HG02623 (cell line): Measurements from ENCODE around the gene KRT35.

Experiments
- ATAC-seq: cut with Tn5 transposase; IDR thresholded peaks from one replicate; pipeline ENCODE4 v1.9.1; 2021; ENCODE audit warnings: moderate library complexity; ENCODE audit not compliant: unreplicated experiment

KRT35 gene

DNA sequence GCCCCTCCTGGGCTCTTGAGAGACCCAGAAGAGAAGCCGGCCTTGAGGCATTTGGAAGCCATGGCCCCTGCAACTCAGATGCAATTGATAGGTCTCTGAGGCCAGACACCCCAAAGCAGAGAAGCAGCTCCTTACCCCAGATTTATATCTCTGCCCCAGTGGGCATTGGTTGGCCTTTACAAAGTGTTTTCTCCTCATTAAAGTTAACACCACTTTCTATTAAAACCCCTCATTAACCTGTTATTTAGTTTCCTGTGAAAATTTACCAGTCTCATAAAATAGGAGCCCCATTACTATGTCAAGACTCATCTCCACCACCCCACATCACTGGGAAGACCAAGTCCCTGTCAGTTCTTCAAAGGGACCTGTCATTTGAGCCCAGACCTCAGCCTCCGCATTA is at the start of gene KRT35:
TSS of gene KRT35 (minus strand) at position 116 of the 400 bp plus-strand sequence. CDS start at position 62, 54 bp downstream.
- no peak for ATAC-seq

DNA sequence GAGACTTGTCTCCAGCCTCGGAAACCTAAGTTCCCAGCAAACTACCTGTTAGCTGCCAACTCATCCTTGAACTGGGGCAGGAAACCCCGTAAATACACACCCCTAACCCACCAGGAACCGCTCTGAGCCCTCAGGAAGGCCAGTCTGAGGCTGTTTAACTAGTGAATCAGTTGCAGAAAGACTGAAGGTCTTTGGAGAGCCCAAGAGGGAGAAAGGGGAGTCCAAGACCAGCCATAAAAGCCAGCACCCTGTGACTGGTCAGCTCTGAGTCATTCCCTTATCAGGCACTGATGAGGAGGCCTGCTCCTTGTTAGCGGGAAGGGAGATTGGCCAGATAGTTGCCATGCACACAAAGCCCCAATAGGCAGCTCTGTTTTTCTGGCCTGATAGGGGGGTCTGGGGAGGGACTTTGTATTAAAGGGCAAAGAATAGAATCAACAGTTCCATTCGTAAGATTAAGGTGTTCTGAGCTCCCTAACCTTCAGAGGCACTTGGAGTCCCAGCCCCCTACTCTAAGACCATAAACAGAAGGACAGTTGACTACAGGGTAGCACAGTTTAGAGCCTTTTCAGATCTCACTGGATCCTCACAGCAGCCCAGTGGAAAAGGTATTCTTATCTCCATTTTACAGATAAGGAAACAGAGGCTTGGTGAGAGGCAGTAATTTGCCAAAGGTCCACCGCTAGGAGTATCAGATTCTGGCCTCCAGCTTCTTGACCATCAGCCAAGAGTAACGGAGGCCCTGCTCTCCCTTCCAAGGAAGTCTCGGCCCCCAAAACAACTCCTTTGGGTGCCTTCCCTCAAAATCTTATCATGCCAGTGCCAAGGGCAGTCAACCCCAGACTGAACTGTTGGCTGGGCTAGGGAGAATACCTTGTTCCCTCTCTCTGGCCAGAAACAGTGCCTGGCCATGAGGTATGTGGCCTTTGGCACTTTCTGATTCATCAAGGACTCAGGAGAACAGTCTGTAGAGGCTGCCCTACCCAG is 49.4 kb upstream of the KRT35 start:
- no peak for ATAC-seq

DNA sequence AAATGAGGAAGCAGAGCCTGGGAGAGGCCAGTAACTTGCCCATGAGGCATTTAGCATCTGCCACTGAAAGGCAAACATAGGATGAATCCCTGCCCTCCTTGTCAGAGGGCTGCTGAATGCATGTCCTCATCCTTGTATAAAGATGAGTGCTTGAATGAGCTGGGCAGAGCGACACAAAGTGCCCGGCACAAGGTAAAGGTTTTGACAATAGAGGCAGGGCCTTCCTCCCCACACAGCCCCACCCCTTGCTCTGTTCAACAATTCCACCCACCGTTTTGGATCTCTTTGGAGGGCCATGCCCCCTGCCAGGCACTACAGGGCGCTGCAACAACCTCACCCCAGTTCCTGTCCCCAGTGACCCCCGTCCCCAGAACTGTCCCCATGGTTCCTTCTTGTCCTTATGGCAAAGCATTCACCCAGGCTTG is 48.6 kb upstream of the KRT35 start:
- no peak for ATAC-seq

DNA sequence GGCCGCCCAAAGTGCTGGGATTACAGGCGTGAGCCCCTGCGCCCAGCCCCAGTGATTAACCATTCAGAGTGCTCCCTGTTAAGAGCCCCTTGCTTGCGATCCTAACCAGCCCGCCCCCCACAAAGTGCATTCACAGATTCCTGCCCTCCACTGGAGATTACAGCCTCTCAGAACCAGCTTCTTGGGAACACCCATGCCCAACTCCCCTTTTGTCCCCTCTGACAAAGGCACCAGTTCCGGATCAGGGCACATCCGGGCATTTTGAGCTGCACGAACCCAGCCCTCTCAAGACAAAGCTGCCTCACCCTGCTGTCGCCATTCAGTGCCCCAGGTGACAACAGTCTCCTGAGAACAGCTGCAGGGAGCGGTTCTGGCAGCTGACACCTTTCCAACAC is 48.0 kb upstream of the KRT35 start:
- ATAC-seq, result no peak

DNA sequence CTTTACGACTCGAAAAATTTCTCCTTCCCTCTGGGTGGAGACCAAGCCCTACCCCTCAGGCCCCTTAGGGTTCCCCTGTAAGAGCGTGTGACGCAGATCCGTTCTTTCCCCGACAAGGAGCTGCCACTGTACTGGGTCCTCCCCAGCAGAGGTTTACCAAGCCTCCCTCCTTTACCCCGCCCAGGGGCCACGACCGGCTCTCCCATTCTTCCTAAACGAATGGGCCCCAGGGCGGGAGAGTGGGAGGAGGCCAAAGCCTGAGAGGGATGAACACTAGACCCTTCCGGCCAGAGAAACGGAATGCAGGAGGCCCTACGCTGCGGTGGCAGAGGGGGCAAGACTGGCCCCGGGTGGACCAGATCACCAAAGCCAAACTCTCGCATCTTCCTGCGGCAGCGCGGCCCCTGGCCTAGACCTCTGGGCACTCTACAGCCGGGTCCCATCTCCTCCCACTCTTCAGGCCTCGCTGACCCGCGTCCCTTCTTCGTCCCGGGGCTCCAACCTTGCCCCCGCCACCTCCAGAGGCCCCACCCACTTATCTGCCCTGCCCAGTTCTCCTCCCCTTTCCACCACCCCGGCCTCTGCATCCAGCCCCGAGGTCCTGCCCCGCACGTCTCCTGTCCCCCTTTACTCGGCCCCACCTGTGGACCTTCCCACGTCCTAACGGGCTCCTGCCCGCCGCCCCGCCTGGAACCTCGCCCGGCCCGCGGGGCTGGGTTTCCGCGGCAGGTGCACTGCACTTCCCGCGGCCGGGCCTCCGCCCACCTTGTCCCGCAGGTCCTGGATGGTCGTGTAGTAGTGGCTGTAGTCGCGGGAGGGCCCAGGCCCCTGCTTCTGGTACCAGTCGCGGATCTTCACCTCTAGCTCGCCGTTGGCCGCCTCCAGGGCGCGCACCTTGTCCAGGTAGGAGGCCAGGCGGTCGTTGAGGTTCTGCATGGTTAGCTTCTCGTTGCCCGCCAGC is 46.4 kb upstream of the KRT35 start:
- ATAC-seq, result no peak

DNA sequence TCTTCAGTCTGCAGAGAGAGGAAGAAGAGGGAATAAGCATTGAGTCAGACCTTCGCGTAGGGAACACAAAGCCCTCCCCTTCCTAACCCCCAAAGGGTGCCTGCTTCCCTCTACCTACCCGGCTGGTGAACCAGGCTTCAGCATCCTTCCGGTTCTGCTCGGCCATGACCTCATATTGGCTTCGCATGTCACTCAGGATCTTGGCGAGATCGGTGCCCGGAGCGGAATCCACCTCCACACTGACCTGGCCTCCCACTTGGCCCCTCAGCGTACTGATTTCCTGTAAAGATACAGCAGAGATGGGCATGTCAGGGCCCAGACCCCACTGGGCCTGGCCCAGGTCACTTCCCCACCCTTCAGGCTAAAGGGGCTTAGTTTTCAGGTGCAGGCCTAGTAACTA is 43.3 kb upstream of the KRT35 start:
- no peak for ATAC-seq

DNA sequence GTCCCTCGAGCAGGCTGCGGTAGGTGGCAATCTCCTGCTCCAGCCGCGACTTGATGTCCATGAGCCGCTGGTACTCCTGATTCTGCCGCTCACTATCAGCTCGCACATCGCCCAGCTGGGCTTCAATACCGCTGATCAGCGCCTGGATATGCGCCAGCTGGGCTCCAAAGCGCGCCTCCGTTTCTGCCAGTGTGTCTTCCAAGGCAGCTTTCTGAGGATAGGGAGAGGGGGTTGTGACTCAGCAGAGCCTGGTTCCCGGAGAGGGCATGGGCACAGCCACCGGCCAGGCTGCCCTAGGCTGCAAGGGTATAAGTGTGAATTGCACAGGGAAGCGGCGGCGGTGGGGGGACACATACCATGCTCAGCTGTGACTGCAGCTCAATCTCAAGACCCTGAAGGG is 42.8 kb upstream of the KRT35 start:
- no peak for ATAC-seq

DNA sequence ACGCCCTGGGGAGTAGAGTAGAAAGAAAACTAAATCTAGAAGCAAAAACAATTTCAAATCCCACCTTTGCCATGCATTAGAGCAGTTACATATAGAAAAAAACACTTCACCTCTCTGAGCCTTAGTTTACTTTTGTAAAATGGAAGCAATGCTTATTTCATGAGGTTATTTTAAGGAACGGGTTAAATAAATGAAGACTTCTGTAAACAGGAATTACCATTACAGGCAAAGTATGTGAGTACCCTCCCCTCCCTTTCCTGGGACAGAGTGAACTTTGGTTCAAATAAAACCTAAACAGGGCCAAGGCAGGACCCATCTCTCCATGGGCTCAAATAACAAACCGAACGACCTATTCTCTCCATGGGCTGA is 42.3 kb upstream of the KRT35 start:
- ATAC-seq, result no peak

DNA sequence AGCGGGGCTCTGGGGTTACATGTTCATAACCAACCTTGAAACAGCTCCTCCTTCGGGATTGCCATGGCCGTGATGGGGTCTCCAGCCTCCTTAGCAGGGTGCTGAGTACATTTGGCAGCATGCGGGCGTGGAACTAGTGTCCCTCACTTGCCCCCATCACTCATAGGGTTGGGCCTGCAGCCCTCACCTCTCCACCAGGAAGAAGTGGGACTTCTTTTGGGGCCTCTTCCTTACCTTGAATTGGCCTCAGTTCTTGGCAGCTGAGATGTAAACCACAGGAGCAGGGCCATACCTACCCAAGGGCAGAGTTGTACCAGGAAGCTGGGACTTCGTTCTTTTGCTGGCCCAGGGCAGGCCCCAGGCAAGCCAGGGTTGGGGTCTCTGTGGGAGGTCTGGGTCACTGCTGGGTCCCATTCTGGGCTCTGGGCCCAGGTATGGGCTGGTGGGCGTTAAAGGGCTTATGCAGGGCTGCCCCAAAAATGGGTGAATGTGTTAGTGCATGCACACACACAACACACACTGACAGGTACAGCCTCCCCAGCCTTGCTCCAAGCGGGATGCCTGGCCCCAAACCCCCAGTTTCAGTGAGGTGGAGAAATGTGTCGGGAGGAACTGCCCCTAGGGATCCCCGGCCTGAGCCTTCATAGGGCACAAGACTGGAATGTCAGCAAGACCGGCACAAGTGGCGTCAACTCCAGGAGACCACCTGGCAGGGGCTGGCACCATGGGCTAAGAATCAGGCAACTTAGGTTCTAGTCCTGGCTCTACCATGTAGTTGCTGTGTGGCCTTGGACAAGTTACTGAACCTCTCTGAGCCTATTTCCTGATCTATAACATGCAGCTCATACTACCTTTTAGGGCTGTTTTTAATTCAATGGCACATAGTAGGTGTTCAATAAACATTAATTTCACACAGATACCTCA is 41.6 kb upstream of the KRT35 start:
- ATAC-seq, result no peak

DNA sequence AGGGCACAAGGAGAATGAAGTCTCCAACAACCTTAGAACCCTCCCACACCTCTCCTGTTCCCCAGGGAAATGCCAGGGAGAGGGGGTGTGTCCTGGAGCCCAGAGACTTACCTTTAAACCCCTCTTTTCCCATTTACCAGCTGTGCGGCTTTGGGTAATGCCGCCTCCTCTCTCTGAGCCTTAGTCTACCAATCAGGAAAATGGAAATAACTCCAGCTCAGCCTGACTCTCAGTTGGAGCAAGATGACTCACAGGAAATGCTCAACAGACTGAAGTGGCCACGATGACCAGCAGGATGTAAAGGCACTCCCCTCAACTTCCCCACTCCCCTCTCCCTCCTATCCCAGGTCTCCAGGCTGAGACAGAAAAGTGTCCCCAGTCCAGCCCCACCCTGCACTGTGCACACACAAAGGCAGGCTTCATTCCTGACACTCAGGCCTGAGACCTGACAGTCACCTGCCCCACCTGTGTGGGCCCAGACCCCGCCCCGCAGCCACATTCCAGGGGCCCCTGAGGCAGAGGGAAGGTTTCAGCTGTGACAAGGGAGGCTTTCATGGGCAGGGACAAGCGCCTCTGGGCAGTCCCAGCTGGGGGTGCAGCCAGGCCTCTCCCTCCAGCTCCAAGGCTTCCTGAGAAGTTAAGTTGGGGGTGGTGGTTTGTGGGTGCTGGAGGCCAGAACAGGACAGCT is 40.8 kb upstream of the KRT35 start:
- ATAC-seq, result no peak

DNA sequence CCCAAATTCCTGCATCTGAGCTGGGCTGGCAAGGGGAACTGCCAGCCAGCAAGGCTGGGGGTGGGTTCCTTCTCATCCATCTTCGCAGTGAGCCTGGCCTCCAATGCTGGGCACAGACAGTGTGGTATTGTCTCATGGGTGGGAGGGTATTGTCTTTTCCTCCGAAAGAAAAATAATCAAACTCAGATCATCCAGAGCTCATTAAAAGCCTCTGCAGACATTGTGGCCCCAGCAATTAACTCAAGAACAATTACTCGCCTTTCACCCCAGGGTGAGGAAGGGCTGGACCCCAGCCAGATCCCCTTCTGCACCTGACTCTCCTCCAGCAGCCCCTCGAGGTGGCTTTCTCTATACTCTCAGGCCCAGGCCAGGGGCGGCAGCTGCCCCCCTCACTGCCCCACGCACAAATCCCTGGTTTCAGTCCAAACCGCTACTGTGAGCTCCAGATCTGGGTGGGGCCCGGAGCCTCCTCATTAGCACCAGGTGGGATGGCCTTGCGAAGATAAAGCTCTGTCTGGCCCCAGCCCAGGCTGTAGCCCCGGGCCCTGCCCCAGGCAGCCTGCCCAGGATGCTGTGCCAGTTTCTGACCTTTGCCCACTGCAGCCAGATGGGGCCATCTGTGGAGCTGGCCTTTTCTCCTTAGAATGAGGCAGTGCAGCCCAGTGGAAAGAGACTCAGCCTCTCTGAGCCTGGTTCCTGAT is 40.0 kb upstream of the KRT35 start:
- ATAC-seq, result no peak

DNA sequence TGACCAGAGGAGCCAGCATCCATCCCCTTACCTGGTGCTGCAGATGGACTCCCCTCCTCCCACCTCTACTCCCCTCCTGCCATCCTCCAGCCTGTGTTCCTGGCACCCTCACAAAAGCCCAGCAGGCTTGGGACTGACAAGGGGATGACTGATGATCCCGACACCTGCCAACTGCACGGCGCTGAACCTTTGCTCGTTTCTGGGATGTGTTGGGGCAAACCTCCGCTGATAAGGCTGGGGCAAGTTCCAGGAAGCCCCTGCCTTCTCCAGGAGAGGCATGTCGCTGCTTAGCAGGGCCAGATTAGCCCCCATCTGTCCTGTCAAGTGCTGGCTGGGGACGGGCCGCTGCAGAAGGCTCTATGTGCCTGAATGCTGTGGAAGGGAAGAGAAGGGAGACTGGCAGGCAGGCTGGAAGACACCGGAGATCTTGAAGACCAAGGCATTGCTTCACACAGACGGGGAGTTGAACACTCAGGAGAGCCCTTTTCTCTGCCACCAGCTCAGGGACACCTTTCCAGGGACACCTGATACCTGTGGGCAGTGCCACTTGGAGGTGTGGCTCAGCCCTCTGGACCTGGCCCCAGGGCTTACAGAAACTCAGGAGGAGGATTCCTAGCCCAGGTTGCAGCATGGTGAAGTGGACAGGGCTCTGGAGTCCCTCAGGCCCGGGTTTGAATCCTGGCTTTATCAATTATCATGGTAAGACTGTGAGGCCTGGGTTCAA is 38.7 kb upstream of the KRT35 start:
- ATAC-seq, result no peak

DNA sequence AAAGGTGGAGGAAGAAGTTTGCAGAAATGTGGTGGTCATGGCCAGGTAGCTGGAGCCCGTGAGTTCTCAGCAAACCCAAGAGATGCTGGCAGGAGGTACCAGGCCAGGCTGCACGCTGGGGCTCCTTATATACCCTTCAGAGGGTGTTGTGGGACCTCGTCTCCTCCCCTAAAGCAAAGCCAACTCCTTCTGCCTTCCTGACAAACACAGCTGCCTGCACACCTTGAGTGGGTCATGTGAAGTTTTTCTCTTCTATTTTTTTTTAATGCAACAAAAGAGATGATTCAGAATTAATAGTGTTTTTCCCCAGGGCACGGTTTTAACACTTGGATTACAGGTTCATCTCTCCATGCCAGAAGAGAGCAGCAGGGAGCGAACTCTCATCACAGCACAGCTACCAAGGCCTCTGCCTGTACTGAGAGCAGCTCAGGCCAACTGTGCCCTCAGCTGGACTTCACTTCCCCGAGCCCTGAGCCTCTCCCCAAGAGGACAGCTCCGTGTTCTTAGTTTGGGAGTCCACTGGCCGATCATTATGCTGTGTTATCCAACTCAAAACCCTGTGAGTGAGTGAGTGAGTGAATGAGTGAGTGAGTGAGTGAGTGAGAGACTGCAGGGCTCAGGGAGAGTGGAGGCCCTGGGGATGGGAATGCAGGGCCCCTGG is 38.0 kb upstream of the KRT35 start, which contains the start of gene KRT15:
TSS of gene KRT15 (minus strand) at position 102 of the 661 bp plus-strand sequence. CDS start at position 39, 63 bp downstream.
- ATAC-seq, result no peak

DNA sequence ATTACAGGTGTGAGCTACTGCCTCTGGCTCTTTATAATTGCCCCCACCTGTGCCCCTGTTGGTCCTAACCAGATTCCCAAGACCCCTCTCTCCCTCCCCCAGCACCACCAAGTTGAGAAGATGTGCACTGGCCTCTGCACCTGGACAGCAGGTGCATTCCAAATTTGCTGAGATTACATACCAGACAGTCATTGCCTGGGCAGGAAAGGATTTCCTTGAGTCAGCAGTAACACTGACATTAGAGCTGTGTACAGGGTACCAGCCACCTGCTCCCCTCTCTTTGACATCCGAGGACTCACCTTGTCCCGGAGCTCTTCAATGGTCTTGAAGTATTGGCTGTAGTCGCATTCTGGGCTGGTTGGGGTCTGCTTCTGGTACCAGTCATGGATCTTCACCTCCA is 37.1 kb upstream of the KRT35 start:
- no peak for ATAC-seq

DNA sequence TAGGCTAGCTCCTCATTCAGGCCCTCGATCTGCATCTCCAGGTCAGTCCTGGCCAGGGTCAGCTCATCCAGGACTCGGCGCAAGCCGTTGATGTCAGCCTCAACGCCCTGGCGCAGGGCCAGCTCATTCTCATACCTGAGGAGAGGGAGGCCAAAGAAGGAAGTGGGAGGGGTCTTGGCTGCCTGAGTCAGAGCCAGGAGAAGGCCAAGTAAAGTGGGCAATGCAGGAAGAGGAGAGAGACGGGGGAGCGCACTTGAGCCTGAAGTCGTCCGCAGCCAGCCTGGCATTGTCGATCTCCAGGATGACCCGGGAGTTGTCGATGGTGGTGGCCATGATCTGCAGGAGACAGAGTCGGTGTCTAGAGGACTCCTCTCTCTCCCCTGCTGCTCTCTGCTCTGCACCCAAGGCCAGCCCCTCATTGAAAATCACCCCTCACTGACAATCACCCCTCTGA is 35.9 kb upstream of the KRT35 start:
- no peak for ATAC-seq

DNA sequence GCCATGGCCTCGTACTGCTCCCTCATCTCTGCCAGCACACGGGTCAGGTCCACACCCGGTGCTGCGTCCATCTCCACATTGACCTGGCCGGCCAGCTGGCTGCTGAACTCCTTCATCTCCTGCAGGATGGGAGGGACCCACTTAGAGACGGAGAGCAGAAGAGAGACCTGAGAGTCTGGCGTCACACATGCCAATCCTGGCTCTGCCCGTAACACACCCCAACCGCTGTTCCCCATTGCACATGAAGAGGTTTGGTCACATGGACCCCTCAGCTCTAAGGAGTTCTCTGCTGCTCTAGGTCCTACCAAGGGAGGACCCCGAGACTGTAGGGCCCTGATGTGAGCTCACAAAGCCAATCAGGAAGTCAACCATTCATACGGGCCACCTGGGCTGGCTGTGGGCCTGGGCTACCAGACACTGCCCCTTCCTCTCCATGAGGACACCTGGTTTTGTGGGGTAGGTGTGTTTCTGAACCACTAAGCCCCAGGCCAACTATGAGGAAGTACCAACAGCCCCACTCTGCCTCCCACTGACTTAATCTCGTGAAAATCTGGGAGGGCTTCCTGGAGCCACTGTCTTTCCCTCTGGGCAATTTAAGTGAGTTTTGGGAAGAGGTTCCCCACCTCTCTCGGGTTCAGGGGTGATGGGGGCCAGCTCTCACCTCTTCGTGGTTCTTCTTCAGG is 35.3 kb upstream of the KRT35 start:
- ATAC-seq, result no peak

DNA sequence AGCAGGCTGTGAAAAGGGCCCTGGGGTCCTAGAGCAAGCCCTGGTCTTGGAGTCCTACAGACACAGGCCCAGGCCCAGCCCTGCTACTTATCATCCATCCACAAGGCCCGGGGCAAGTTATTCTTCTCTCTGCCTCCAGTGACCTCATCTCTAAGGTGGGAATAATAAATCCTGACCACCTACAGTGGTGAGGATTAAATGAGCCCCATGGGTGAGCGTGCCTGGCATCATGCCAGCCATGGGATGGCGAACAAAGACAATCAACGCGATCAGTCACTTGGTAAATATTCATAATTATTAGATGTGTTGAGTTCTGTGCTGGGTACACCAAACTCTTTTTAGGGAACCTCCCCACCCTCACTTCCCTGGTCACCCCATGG is 32.2 kb upstream of the KRT35 start:
- ATAC-seq, result no peak
